Lower leg skin (tissue), 3 donors: ENCODE data around the gene HOXA13.

Experiments used
- CTCF ChIP-seq, 3 donors: fragments of 450-650 bp; IDR thresholded peaks; one replicate each; pipeline ENCODE4 v1.5.1; 2016; ENCODE audit warnings: antibody characterized with exemption in 3 of 3, mild to moderate bottlenecking in 3 of 3, moderate library complexity in 2 of 3
- POLR2A ChIP-seq, 2 donors: fragments of 450-650 bp; IDR thresholded peaks; one replicate each; pipeline ENCODE4 v1.6.1; 2016 to 2017; ENCODE audit warnings: antibody characterized with exemption in 2 of 2, mild to moderate bottlenecking in 1 of 2, moderate library complexity in 1 of 2

GRCh38 chr7:27229448-27229847 lies 29.6 kb upstream of the HOXA13 start:
- TF ChIP-seq CTCF (IDR thresholded peaks at IDR 0.05) = no peak
- no peak for TF ChIP-seq POLR2A (IDR thresholded peaks at IDR 0.05)
